ENCODE measurements around the gene ARHGAP32.

DNA sequence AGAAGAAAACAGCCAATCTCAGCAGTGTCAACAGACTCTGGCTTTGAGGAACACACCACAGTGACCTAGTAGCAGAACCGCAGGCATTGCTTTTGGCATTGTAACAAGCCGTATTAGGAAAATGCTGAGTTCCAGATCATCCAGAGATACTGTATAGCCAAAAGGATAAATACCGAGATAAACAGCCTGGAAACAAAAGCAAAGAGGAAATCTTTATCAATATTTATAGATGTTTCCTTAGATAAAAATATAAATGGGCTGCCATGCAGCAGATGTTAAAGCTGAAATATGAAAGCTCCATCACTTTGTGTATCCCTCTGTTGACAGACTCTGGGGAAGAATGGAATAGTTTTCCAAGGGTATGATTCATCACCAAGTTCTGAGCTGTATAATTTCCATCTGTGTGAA, 150.5 kb downstream of the ARHGAP32 start:
- TF ChIP-seq EZH2 (IDR thresholded peaks at IDR 0.05; ENCODE audit: low read length, missing control alignments) = no peak
- TF ChIP-seq, protein P1, sequence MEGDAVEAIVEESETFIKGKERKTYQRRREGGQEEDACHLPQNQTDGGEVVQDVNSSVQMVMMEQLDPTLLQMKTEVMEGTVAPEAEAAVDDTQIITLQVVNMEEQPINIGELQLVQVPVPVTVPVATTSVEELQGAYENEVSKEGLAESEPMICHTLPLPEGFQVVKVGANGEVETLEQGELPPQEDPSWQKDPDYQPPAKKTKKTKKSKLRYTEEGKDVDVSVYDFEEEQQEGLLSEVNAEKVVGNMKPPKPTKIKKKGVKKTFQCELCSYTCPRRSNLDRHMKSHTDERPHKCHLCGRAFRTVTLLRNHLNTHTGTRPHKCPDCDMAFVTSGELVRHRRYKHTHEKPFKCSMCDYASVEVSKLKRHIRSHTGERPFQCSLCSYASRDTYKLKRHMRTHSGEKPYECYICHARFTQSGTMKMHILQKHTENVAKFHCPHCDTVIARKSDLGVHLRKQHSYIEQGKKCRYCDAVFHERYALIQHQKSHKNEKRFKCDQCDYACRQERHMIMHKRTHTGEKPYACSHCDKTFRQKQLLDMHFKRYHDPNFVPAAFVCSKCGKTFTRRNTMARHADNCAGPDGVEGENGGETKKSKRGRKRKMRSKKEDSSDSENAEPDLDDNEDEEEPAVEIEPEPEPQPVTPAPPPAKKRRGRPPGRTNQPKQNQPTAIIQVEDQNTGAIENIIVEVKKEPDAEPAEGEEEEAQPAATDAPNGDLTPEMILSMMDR (conservative IDR thresholded peaks at IDR 0.05 in 1 of 2, IDR thresholded peaks at IDR 0.05 in 1 of 2; ENCODE audit: low read depth in 1 of 2, low read length in 2 of 2) = no peak

Data from fibroblast of lung (primary cell).